ENCODE results near the gene HIPK3.

- TF ChIP-seq GATA2 (IDR thresholded peaks at IDR 0.05; ENCODE audit: low read depth, low read length) (no peak), GATA3 (IDR thresholded peaks at IDR 0.05; ENCODE audit: low read depth, low read length) (no peak)
Measured at GRCh38 chr11:33258631-33259205, 1.5 kb downstream of the HIPK3 start.

Measured in SH-SY5Y (cell line).